Chondrocyte (in vitro differentiated cells): ENCODE measurements around the gene KCTD17. TPM values are rescaled to one million over a fixed set of nuclear protein-coding genes. Genes with fewer than 3 reads are reported as not detected.

ENCODE experiments used
- DNase-seq: peaks from one replicate; pipeline ENCODE4 v3.0.0; 2021; ENCODE audit warnings: mixed read lengths, low spot score
- H3K27ac Mint-ChIP-seq: one replicate; pipeline ENCODE4 v1.8.0; 2021; ENCODE audit warnings: mild to moderate bottlenecking, moderate library complexity, mixed read lengths; ENCODE audit not compliant: unreplicated experiment
- H3K27me3 Mint-ChIP-seq: 2 replicates; pipeline ENCODE4 v1.8.0; 2021; ENCODE audit warnings: low read depth, mixed read lengths
- H3K36me3 Mint-ChIP-seq: 2 replicates; pipeline ENCODE4 v1.8.0; 2021; ENCODE audit warnings: low read depth, mixed read lengths
- H3K4me1 Mint-ChIP-seq: 2 replicates; pipeline ENCODE4 v1.8.0; 2021; ENCODE audit warnings: low read depth, mild to moderate bottlenecking, mixed read lengths
- H3K4me3 Mint-ChIP-seq: one replicate; pipeline ENCODE4 v1.8.0; 2021; ENCODE audit warnings: mild to moderate bottlenecking, moderate library complexity, mixed read lengths; ENCODE audit not compliant: unreplicated experiment
- H3K9me3 Mint-ChIP-seq: 2 replicates; pipeline ENCODE4 v1.8.0; 2021; ENCODE audit warnings: low read depth, mixed read lengths
- total RNA-seq: library from RNA; stranded (reverse); gene quantifications from 3 replicates; pipeline ENCODE4 v1.2.1, GENCODE V29; 2021
- TF ChIP-seq, protein P1 (sequence below): fragments of 200-600 bp; sonication (generic); IDR thresholded peaks from 2 replicates; pipeline ENCODE4 v1.5.0; 2021; ENCODE audit warnings: antibody characterized with exemption, mild to moderate bottlenecking, moderate library complexity

KCTD17 gene
- total RNA-seq, 1 donor from 2014 or later = 33.0 TPM

DNA sequence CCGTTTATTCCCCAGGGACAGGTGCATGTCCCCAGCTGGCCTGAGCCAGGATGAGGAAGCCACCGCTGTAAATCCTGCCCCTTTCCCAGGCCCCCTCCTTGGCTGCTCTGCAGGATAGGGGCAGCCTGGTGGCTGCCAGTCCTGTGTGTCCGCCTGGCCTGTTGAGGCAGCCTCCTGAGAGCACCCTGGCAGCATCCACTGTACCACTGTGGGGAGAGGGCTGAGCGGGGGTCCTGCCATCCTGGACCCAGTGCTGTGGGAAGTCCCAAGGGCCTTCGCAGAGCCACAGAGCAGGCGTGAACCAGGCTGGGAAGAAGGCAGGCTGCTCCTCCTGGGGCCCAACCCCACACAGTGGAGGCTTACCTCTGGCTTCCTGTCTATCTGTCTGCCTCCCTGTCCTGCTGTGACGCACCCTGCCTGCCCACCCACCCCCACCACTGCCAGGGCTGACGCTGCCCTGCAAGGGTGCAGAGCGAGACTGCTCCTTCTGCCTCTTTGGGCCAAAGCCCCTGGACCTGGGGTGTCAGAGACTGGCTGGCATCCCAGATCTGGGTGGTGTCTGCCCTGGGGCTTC is 8.4 kb downstream of the KCTD17 start:
- H3K4me1 Mint-ChIP-seq = no peaks in the 10 kb centered on the region
- H3K9me3 Mint-ChIP-seq = no peaks in the 10 kb centered on the region
- no peak overlapping the region for H3K4me3 Mint-ChIP-seq

DNA sequence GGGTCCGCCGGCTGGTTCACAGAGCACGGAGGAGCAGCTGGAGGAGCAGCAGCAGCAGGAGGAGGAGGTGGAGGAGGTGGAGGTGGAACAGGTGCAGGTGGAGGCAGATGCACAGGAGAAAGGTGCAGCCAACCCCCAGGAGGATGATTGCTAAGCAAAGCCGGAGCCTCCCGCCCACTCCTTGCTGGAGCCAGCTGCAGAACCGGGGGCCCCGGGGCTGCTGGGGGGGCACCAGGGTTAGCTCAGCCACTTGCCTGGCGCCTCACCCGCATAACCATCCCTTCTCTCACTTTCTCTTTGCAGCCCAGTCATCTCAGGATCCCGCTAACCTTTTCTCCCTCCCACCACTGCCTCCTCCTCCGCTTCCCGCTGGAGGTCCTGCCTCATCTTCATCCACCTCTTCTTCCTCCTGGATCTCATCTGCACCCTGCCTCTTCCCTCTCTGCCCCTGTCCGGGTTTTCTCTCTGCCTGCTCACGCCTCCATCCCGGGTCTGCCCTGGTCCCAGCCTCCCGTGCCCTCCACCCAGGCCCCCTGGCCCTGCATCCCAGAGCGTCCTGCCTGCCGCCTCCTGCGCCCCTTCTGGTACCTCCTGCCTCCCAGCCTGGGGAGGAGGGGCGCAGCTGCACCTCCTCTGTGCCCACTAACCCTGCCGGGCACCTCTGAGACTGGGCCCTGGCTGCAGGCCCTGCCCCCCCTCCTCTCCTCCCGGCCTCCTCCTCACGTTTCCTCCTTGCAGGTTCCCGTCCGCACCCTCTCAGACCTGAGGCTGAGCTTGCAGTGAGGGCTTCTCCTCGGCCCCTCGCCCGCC is 9.5 kb downstream of the KCTD17 start:
- Mint-ChIP-seq H3K36me3 (peaks cover 13% of the 10 kb centered on the region), H3K27me3 (no peaks in the 10 kb centered on the region), H3K27ac (no peak overlapping the region), H3K4me3 (no peak overlapping the region), H3K4me1 (no peaks in the 10 kb centered on the region), H3K9me3 (no peaks in the 10 kb centered on the region)
- no peak for DNase-seq
- TF ChIP-seq, protein P1, sequence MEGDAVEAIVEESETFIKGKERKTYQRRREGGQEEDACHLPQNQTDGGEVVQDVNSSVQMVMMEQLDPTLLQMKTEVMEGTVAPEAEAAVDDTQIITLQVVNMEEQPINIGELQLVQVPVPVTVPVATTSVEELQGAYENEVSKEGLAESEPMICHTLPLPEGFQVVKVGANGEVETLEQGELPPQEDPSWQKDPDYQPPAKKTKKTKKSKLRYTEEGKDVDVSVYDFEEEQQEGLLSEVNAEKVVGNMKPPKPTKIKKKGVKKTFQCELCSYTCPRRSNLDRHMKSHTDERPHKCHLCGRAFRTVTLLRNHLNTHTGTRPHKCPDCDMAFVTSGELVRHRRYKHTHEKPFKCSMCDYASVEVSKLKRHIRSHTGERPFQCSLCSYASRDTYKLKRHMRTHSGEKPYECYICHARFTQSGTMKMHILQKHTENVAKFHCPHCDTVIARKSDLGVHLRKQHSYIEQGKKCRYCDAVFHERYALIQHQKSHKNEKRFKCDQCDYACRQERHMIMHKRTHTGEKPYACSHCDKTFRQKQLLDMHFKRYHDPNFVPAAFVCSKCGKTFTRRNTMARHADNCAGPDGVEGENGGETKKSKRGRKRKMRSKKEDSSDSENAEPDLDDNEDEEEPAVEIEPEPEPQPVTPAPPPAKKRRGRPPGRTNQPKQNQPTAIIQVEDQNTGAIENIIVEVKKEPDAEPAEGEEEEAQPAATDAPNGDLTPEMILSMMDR = no peak

More for the DNA sequence above, 8.4 kb downstream of the KCTD17 start:
- TF ChIP-seq, protein P1 = no peak
- no peak overlapping the region for H3K27ac Mint-ChIP-seq
- no peaks in the 10 kb centered on the region for H3K27me3 Mint-ChIP-seq
- H3K36me3 Mint-ChIP-seq = peaks cover 14% of the 10 kb centered on the region
- DNase-seq = no peak

DNA sequence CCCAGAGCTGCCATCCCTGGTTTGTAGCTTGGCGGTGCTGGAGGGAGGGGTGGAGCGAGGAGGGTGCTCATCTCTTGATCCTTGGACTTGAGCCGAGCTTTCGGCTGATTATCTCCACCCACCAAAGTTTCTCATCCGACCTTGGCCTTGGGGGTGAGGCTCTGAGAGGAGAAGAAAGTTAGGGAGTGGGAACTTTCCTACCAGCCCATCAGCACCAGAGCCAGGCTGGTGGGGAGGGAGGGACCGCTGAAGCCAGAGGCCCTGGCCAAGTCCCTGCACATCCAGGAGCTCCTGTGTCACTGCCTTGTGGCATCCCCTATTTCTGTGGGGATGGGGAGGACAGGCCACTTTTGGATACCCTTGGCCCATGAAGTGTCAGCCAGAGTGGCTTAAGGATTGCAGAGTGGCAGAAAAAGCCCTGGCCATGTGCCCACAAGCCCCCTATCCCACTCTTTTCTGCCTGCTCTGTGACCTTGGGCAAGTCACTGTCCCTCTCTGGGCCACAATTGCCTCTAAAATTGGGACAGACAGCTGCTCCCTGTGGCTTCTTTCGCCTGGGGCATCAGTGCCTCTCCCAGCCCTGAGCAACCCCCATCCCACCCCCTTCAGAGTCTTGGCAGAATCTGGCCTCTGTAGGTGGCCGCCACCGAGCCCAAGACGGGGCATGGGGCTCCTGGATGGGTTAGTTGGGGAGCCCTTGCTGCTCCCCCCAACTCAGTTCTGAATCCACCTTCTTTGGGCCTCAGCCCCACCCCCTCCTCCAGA is 10.3 kb downstream of the KCTD17 start:
- no peak for DNase-seq
- Mint-ChIP-seq H3K4me3 (no peak overlapping the region), H3K9me3 (no peaks in the 10 kb centered on the region), H3K27ac (no peak overlapping the region), H3K36me3 (peaks cover 8% of the 10 kb centered on the region), H3K27me3 (peaks cover 4% of the 10 kb centered on the region), H3K4me1 (no peaks in the 10 kb centered on the region)
- TF ChIP-seq, protein P1 = no peak

DNA sequence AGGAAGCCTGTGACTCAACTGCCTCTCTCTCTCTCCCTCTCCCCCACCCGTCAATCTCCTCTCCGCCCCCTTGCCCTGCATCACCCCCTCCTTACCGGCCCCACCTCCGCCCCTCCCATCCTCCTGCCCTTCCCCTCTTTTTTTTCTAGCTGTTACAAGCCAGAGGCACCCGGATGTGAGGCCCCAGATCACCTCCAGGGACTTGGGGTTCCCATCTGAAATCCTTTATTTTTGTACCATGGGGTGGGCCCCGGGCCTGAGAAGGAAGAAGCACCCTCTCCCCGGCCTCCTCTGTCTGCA is 10.8 kb downstream of the KCTD17 start:
- no peak overlapping the region for H3K4me3 Mint-ChIP-seq
- peaks cover 9% of the 10 kb centered on the region for H3K27me3 Mint-ChIP-seq
- no peaks in the 10 kb centered on the region for H3K4me1 Mint-ChIP-seq
- no peak for DNase-seq
- no peaks in the 10 kb centered on the region for H3K9me3 Mint-ChIP-seq
- TF ChIP-seq, protein P1 = no peak
- H3K27ac Mint-ChIP-seq = no peak overlapping the region
- peaks cover 6% of the 10 kb centered on the region for H3K36me3 Mint-ChIP-seq

DNA sequence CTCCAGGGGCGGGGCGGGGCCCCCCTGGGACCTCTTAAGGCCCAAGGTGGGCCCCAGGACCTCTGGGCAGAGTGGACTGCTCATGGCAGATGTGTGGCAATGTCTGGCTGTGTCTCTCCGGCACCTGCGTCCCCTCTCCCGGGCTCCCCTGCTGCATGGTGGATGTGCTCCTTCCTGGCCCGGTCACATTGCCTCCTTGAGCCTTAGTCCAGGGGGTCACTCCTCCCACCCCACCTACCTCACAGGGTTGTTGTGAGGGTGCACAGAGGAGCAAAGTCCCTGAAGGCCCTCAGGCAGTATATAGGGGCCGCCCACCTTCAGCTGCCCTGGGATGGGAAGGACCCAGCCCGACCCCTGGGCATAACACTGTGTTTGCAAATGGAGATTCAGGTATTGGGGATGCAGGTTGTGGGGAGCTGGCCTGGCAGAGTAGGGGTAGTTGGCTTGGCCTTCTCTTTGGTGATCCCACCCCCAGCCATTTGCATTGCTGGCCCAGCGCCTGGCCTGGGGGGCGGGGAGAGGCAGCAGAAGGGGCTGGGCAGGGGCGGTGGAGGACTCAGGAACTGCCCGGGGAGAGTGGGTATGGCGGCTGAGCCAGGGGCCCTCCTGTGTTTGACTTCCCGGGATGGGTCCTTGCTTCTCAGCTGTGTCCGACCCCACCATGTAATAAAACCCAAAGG is 11.3 kb downstream of the KCTD17 start:
- TF ChIP-seq, protein P1 = no peak
- H3K9me3 Mint-ChIP-seq = no peaks in the 10 kb centered on the region
- H3K27me3 Mint-ChIP-seq = peaks cover 14% of the 10 kb centered on the region
- DNase-seq = no peak
- H3K36me3 Mint-ChIP-seq = peaks cover 4% of the 10 kb centered on the region
- H3K4me3 Mint-ChIP-seq = no peak overlapping the region
- no peak overlapping the region for H3K27ac Mint-ChIP-seq
- H3K4me1 Mint-ChIP-seq = no peaks in the 10 kb centered on the region
